Measurements from ENCODE around the gene TXN. TPM values are rescaled to one million over a fixed set of nuclear protein-coding genes. Genes with fewer than 3 reads are reported as not detected.

Gene TXN
- total and polyA plus RNA-seq, 4 donors: 61.4 to 742 (median 326) TPM

DNA sequence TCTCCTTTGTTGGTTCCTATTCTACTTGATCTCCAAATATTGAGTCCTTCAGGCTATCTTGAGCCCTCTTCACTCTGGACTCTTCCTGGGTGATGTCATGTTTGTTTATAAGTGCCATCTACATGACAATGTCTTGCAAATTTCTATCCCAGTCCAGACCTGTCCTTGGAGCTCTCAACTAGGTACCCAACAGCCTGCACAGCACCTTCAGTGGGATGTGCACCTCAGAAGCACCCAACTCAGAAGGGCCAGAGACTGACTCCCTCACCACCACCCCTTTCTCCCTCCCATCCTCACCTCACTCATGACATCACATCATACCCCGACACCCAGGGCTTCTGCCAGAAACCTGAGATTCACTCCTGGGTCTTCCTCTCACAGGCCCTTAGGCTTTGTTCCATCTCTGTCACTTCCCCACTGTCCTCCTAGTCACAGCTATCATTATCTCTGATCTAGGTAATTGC, 14.4 kb downstream of the TXN start:
- DNase-seq (no peak), ATAC-seq (ENCODE audit: insufficient read depth, low FRiP score) (no peak)
- H3K9me3 ChIP-seq (ENCODE audit: control insufficient read depth in 4 of 4, insufficient read depth in 3 of 4, low read length in 3 of 4): no peaks in the 10 kb centered on the region
- H3K27ac ChIP-seq (ENCODE audit: low read depth in 1 of 2, low read length in 1 of 2): no peak overlapping the region
- no peak overlapping the region for H3K9ac ChIP-seq (ENCODE audit: insufficient read depth in 1 of 2, low read length in 2 of 2)
- no peak for TF ChIP-seq CTCF (IDR thresholded peaks at IDR 0.05; ENCODE audit: control extremely low read depth, extremely low read depth)
- no peak overlapping the region for H3K4me3 ChIP-seq
- H3K4me1 ChIP-seq (ENCODE audit: control insufficient read depth in 5 of 5, insufficient read depth in 5 of 5, low read length in 5 of 5): no peaks in the 10 kb centered on the region
- no peaks in the 10 kb centered on the region for H3K27me3 ChIP-seq (ENCODE audit: control insufficient read depth in 3 of 3, insufficient read depth in 3 of 3, low read length in 2 of 3)
- 91 to 94% methylated on average over 1 of the region's 1 CpG for WGBS, 2 donors
- H3K36me3 ChIP-seq (ENCODE audit: control insufficient read depth in 4 of 4, insufficient read depth in 4 of 4, low read length in 4 of 4): peaks cover 0 to 15% (median 8%) of the 10 kb centered on the region in 4 donors

- DNase-seq: no peak
- WGBS, 2 donors: 83 to 86% methylated on average over 3 of the region's 3 CpGs
- H3K36me3 ChIP-seq (ENCODE audit: control insufficient read depth in 4 of 4, insufficient read depth in 4 of 4, low read length in 4 of 4): peaks cover 0 to 10% (median 7%) of the 10 kb centered on the region in 4 donors
- ATAC-seq (ENCODE audit: insufficient read depth, low FRiP score): no peak
- no peaks in the 10 kb centered on the region for H3K9me3 ChIP-seq (ENCODE audit: control insufficient read depth in 4 of 4, insufficient read depth in 3 of 4, low read length in 3 of 4)
- no peak overlapping the region for H3K4me3 ChIP-seq
- H3K4me1 ChIP-seq (ENCODE audit: control insufficient read depth in 5 of 5, insufficient read depth in 5 of 5, low read length in 5 of 5): no peaks in the 10 kb centered on the region
- no peaks in the 10 kb centered on the region for H3K27me3 ChIP-seq (ENCODE audit: control insufficient read depth in 3 of 3, insufficient read depth in 3 of 3, low read length in 2 of 3)
- no peak overlapping the region for H3K27ac ChIP-seq (ENCODE audit: low read depth in 1 of 2, low read length in 1 of 2)
- no peak overlapping the region for H3K9ac ChIP-seq (ENCODE audit: insufficient read depth in 1 of 2, low read length in 2 of 2)
- no peak for TF ChIP-seq CTCF (IDR thresholded peaks at IDR 0.05; ENCODE audit: control extremely low read depth, extremely low read depth)
Measured at GRCh38 chr9:110241260-110241857, 14.9 kb downstream of the TXN start.

- ATAC-seq (ENCODE audit: insufficient read depth, low FRiP score): no peak
- H3K27ac ChIP-seq (ENCODE audit: low read depth in 1 of 2, low read length in 1 of 2): no peak overlapping the region
- H3K27me3 ChIP-seq (ENCODE audit: control insufficient read depth in 3 of 3, insufficient read depth in 3 of 3, low read length in 2 of 3): no peaks in the 10 kb centered on the region
- H3K4me1 ChIP-seq (ENCODE audit: control insufficient read depth in 5 of 5, insufficient read depth in 5 of 5, low read length in 5 of 5): no peaks in the 10 kb centered on the region
- 45 to 75% methylated on average over 1 of the region's 1 CpG for WGBS, 2 donors
- TF ChIP-seq CTCF (IDR thresholded peaks at IDR 0.05; ENCODE audit: control extremely low read depth, extremely low read depth): no peak
- no peak overlapping the region for H3K9ac ChIP-seq (ENCODE audit: insufficient read depth in 1 of 2, low read length in 2 of 2)
- H3K36me3 ChIP-seq (ENCODE audit: control insufficient read depth in 4 of 4, insufficient read depth in 4 of 4, low read length in 4 of 4): peaks cover 0 to 6% (median 3%) of the 10 kb centered on the region in 4 donors
- no peaks in the 10 kb centered on the region for H3K9me3 ChIP-seq (ENCODE audit: control insufficient read depth in 4 of 4, insufficient read depth in 3 of 4, low read length in 3 of 4)
- DNase-seq: no peak
- no peak overlapping the region for H3K4me3 ChIP-seq
Measured at GRCh38 chr9:110240198-110240597, 16.1 kb downstream of the TXN start.

DNA sequence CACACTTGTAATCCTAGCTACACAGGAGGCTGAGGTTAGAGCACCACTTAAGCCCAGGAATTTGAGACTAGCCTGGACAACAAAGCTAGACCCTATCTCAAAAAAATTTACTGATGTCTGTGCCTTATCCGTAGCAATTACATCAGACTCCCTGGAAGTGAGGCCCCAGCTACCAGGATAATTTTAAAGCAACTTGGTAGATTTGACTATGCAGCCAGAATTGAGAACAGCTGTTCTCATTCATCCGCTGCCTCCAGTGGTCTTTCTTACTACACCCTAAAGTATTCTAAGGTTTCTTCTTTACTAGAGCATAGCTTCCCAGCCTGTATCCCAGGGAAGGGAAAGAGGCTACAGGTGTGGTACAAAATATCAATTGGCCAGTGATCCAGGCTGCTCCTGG, 28.0 kb downstream of the TXN start:
- 80 to 87% methylated on average over 2 of the region's 2 CpGs for WGBS, 2 donors
- no peaks in the 10 kb centered on the region for H3K36me3 ChIP-seq (ENCODE audit: control insufficient read depth in 4 of 4, insufficient read depth in 4 of 4, low read length in 4 of 4)
- no peak overlapping the region for H3K9ac ChIP-seq (ENCODE audit: insufficient read depth in 1 of 2, low read length in 2 of 2)
- H3K9me3 ChIP-seq (ENCODE audit: control insufficient read depth in 4 of 4, insufficient read depth in 3 of 4, low read length in 3 of 4): no peaks in the 10 kb centered on the region
- H3K27me3 ChIP-seq (ENCODE audit: control insufficient read depth in 3 of 3, insufficient read depth in 3 of 3, low read length in 2 of 3): no peaks in the 10 kb centered on the region
- no peaks in the 10 kb centered on the region for H3K4me1 ChIP-seq (ENCODE audit: control insufficient read depth in 5 of 5, insufficient read depth in 5 of 5, low read length in 5 of 5)
- no peak overlapping the region for H3K27ac ChIP-seq (ENCODE audit: low read depth in 1 of 2, low read length in 1 of 2)
- no peak overlapping the region for H3K4me3 ChIP-seq
- no peak for ATAC-seq (ENCODE audit: insufficient read depth, low FRiP score)
- TF ChIP-seq CTCF (IDR thresholded peaks at IDR 0.05; ENCODE audit: control extremely low read depth, extremely low read depth): no peak
- DNase-seq: peak in 1 of 3 donors; percentile 58

Data from lung (tissue), 12 donors.